GM23248 (cell line): ENCODE measurements around the gene SOX8.

Experiments used
- EZH2 ChIP-seq: fragments of 200-600 bp; sonication (generic); IDR thresholded peaks from 2 replicates; pipeline ENCODE4 v1.6.1; 2018; ENCODE audit warnings: antibody characterized with exemption, mild to moderate bottlenecking; ENCODE audit not compliant: insufficient read depth, poor library complexity, severe bottlenecking
- EZH2phosphoT487 ChIP-seq: fragments of 200-600 bp; sonication (generic); IDR thresholded peaks from 2 replicates; pipeline ENCODE4 v1.6.1; 2018; ENCODE audit warnings: antibody characterized with exemption, moderate library complexity, mild to moderate bottlenecking, low read depth; ENCODE audit not compliant: insufficient read depth

DNA sequence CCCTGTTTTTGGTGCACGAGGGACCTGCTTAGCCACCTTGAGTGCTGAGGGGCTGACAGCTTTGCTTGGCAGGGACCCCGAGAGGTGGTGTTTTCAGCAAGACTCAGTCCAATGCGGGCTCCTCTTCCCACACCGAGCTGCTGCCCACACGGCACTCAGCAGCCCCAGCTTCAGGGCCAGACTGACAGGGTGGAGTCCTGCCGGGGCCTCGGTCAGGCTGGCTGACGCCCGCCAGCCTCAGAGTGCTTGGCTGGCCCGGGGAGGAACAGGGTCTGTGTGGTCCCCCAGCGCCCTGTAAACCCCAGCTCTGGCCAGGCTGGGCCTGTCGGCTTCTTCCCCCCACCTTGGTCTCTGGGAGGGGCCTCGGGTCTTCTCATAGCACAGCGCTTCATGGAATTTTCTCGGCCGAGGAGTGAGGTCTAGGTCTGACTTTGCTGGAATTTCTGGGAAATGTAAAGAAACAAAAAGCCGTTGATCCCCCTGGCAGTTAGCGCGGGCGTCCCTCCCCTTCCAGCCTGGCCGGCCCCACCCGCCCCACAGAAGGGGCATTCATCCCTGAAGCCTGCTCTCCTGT is 2.6 kb downstream of the SOX8 start:
- TF ChIP-seq EZH2 (no peak), EZH2phosphoT487 (no peak)
